Hypothalamus (tissue), 51 donors: ENCODE results near the gene MRGPRG.
"Not testable (repeated sequence)": the region's sequence is repeated elsewhere in the genome, so short reads cannot be mapped to it uniquely, and the experiment has no call there.

Source experiments
- DNase-seq, 51 donors: peaks; one replicate each; lab custom pipeline; 2025; lab: John Stamatoyannopoulos, UW

The MRGPRG gene

DNA sequence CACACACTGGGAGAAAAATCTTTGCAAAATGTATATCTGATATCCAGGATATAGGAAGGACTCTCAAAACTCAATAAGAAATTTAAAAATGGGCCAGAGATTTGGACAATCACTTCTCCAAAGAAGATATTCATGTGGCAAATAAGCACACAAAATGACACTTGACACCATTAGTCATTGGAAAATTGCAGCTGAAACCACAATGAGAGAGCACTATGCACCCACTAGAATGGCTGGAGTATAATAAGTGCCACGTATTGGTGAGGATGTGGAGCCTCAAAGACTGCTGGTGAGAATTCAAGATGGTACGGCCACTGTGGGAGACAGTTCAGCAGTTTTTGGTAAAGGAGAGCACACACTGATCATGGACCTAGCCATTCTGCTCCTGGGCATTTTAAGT, 40.7 kb downstream of the MRGPRG start:
- no peak for DNase-seq

DNA sequence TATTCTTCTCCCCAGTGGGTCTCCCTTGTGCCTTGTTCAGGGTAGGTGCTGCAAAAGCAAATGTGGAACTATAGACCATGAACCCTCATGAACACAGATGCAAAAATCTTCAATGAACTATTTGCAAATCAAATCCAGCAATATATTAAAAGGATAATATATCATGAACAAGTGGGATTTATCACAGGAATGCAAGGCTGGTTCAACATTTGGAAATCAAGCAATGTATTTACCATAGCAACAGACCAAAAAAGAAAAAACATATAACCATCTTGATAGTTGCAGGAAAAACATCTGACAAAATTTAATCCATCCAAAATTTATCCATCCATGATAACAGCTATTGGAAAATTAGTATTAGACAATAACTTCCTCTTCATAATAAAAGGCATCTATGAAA, 42.1 kb downstream of the MRGPRG start:
- no peak for DNase-seq

DNA sequence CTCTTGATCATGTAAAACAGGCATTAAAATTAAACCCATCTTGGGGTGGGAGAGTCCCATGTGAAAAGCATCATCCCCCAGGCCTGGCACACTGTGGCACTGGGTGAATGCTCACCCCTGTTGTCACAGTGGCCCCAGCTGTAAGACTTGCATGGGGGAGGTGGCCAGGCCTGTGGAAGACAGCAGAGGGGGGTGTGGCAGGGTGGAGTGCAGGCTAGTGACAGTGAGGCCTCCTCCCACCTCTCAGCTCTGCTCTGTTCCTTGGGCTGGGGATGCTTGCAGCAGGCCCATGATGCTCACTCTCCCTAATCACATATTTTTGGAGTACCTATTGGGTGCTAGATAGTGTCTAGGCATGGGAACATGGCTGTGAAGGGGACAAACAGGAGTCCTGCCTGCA, 43.4 kb downstream of the MRGPRG start:
- no peak for DNase-seq

DNA sequence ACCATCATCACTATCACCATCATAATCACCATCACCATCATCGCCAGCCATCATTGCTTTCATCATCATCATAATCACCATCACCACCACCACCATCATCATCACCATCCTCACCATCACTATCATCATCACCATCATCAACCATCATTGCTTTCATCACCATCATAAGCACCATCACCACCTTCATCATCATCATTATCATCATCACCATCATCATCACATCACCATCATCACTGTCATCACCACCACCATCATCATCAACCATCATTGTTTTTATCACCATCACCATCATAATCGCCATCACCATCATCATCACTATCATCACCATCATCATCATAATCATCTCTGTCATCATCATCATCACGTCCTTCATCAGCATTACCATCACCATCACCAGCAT, 44.2 kb downstream of the MRGPRG start:
- DNase-seq = no peak

DNA sequence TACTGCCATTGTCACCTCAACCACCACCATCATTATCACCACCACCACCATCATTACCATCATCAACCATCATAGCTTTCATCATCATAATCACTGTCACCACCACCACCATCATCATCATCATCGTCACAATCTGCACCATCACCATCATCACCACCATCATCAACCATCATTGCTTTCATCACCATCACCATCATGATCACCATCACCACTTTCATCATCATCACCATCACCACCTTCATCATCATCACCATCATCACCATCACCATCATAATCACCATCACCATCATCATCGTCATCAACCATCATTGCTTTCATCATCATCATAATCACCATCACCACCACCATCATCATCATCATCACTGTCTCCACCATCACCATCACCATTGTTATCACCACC, 44.8 kb downstream of the MRGPRG start:
- no peak for DNase-seq

DNA sequence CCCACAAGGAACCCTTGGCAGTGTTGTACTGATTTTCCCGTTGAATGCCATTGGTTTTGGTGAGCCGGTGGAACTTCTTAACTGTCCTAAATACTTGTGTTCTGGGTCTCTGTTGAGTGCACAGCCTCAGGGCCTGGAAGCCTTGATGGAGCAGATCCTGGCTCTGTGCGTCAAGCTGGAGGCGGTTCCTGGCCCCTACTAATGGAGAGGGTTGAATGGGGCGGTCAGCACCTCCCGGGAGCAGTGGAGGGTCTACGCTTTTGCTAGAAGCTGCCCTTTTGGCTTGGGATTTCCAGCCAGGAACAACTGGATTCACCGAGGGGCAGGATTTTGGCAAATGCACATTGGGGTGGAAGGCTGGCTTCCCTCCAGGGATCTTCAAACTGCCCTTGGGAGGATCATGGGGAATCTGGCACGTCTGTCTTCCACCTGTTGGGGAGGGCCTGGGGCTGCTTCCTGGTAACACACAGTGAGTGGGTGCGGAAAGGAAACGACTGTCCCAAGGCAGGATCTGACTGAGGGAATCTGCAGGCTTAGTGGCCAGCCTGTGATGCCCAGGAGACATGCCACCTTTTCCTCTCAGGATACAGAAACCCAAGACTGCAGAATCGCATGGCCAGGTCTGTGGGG, 46.6 kb downstream of the MRGPRG start:
- no peak for DNase-seq

DNA sequence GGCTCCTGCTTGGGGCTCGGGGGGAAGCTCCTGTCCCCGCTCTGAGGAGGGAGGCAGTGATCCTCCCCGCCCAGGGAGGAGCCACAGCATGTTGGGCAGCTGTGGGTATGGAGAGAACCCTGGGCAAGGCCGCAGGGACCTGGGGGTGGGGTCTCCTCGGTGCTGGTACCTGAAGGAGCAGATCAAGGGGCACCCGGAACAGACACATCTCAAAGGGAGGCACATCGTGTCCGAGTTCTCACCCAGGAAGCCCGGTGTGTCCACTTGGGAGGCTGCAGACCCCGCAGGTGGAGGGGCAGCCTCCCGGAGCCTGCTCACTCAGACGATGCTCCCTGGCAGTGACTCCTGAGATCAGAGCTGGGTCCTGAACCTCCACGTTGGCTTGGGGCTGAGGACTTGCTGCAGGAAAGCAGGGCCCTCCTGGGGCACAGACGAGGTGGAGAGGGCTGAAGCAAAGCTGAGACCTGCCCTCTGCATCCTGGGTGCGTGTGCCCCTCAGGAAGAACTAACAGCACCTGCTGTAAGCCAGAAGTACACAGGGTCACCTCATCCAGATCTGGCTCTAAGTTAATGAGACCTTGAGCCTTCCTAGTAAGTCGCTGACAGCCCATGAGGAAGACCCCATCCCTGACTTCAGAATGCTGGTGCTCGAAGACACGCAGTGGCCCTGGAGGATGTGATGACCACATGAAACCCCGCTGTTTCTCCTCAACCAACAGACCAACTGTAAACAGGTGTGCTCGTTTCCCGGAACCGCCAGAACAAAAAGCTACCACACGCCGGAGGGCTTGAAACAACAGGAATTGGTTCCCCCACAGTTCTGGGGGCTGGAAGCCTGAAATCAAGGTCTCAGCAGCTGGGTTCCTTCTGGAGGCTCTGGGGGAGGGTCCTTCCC, 47.6 kb downstream of the MRGPRG start:
- no peak for DNase-seq

DNA sequence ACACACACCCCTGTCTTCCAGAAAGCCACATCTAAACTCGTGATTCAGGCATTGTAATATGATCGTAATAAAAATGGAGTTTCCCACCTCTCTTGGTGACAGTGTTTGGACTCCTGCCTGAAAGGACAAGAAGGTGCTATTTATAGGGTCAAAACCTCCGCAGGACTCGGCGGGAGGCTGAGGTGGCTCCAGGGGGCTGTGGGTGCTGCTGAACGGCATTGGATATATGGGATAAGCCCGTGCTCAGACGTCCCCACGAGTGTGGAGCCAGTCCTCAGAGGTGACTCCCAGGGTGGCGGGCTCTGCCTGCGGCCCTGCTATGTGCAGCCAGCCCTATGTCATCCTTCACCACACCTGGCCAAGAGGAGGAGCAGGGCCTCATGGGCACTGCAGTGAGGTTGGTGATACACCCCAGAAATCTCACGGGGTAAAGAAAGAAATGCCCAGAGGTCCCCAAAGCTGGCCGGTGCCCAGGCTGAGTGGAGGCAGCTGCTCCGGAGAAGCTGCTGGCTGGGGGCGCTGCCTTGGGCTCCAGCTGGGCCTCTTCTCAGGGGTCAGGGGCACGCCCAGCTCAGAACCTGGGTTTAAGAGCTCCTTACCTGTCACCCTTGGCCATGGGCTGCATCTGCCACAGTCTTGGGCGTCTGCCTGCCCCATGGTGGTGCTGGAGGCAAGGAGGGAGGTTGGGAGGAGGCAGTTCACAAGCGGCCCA, 48.4 kb downstream of the MRGPRG start:
- no peak for DNase-seq

DNA sequence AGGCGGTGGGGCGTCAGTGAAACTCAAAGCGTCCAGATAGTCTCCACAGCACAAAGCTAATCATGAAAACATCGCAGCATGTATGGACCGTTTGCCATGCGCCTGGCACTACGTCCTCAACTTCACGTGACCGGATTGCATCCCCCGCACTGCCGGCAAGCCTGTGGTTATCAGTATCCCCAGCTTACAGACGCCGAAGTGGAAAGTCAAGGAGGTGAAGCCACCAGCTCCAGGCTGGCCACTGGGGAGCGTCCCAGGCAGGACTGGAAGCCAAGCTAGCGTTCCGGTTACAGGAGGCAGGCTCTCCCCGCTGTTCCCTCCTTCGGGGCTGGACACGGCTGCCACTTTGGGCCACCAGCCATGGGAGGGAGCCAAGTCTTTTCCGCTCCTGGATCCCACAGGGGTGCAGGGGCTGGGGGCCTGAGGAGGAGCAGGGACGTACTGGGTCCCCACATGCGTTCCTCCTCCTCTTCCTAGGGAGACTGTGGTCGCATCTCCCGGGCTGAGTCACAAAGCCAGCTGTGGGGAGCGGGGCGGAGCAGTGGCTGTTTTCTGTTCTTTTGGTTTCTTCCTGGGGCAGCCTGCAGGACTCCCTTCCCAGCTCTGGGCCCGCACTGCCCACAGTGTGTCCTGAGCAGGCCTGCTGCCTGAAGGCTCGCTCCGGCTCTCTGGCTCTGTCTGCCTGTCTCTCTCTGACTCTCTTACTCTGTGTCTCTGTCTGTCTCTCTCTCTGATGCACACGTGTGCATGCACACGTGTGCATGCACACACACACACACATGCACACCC, 49.2 kb downstream of the MRGPRG start:
- DNase-seq = peak in 8 of 51 donors; percentile 8 to 58 (median 30)

DNA sequence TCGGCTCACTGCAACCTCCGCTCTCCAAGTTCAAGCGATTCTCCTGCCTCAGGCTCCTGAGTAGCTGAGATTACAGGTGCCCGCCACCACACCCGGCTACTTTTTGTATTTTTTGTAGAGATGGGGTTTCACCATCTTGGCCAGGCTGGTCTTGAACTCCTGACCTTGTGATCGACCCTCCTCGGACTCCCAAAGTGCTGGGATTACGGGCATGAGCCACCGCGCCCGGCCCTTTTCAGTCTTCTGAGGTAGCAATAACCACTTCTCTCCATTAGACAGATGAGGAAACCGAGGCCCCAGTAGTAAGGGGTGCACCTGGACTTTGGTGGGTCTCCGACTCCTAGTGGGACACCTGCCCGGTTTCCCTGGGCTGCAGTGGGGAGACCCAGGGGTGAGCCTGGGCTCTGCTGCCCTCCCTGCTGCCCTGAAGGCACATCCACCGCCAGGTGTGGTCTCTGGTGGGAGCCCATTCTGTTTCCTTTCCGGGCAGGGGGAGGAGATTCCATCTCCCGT, 49.8 kb downstream of the MRGPRG start:
- DNase-seq = not testable (repeated sequence)
